Endothelial cell (in vitro differentiated cells): ENCODE data around the gene ADAMTSL1. TPM values are rescaled to one million over a fixed set of nuclear protein-coding genes. Genes with fewer than 3 reads are reported as not detected.

Experiments used
- DNase-seq: peaks from one replicate; pipeline ENCODE4 v3.0.0; 2021; ENCODE audit warnings: low spot score
- H3K27ac Mint-ChIP-seq: one replicate; pipeline ENCODE4 v1.8.0; 2021; ENCODE audit warnings: mixed read lengths, inconsistent platforms; ENCODE audit not compliant: unreplicated experiment
- H3K27me3 Mint-ChIP-seq: one replicate; pipeline ENCODE4 v1.8.0; 2021; ENCODE audit warnings: mild to moderate bottlenecking, moderate library complexity, mixed read lengths, inconsistent platforms; ENCODE audit not compliant: unreplicated experiment
- H3K36me3 Mint-ChIP-seq: one replicate; pipeline ENCODE4 v1.8.0; 2021; ENCODE audit warnings: mild to moderate bottlenecking, low read depth, mixed read lengths, inconsistent platforms; ENCODE audit not compliant: unreplicated experiment
- H3K4me1 Mint-ChIP-seq: one replicate; pipeline ENCODE4 v1.8.0; 2021; ENCODE audit warnings: mild to moderate bottlenecking, mixed read lengths, inconsistent platforms; ENCODE audit not compliant: unreplicated experiment
- H3K4me3 Mint-ChIP-seq: one replicate; pipeline ENCODE4 v1.8.0; 2021; ENCODE audit warnings: mild to moderate bottlenecking, mixed read lengths, inconsistent platforms; ENCODE audit not compliant: unreplicated experiment
- H3K9me3 Mint-ChIP-seq: one replicate; pipeline ENCODE4 v1.8.0; 2021; ENCODE audit warnings: mixed read lengths, inconsistent platforms; ENCODE audit not compliant: unreplicated experiment
- CTCF ChIP-seq: fragments of 200-600 bp; sonication (generic); IDR thresholded peaks from one replicate; pipeline ENCODE4 v1.5.0; 2021; ENCODE audit warnings: antibody characterized with exemption; ENCODE audit not compliant: unreplicated experiment
- total RNA-seq: library from RNA; stranded (reverse); fragmentation: NEBNext Ultra II Directional; extraction: Animal tissue kit (Norgen Biotek cat#: 25700); gene quantifications from one replicate; pipeline ENCODE4 v1.2.1, GENCODE V29; 2021; ENCODE audit not compliant: unreplicated experiment

Gene ADAMTSL1
- total RNA-seq, 1 donor from 2014 or later, result 18.2 TPM

DNA sequence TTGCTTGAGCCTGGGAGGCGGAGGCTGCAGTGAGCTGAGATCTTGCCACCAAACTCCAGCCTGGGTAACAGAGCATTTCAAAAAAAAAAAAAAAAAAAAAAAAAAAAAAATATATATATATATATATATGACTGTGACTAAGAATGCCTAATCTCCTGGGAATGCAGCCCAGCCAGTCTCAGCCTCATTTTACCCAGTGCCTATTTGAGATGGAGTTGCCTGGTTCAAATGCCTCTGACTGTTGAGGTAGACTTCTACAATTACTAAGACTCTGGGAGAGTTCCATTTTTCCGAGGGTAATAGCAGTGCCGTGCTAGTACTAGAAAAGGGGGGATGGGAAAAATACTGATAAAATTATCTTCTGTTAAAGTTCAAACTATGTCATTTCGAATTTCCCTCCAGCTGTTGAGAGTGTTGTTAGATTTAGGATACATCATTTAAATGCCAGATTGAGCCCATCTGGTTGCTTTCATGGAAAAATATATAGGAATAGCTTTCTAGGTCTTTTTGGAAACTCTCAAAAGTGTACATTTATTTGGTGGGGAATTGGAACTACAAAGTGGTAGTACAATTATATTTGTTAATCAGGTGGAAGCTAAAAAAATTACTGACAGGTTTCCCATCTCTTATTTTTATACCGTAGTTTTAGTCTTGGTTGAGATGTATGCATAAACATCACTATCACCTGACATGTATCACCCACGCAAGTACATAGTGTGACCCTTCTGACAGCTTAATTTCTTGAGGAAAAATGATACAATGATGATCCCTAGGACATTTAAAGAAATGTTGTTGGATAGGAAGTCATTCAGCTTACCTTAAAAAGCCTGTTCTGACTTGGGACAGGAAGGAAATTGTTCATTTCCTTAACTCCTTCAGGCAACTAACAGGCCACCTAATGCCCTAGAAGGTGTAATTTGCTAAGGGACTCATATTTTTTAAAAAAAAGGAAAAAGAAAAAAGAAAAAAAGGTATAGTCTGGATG is 214.9 kb downstream of the ADAMTSL1 start:
- Mint-ChIP-seq H3K9me3 (peaks cover 3% of the 10 kb centered on the region), H3K4me3 (no peak overlapping the region), H3K4me1 (peaks cover 8% of the 10 kb centered on the region), H3K27me3 (no peaks in the 10 kb centered on the region), H3K36me3 (peaks cover 4% of the 10 kb centered on the region), H3K27ac (no peak overlapping the region)
- DNase-seq, result no peak
- no peak for TF ChIP-seq CTCF

- H3K36me3 Mint-ChIP-seq, result peaks cover 11% of the 10 kb centered on the region
- no peak for TF ChIP-seq CTCF
- no peak for DNase-seq
- peaks cover 9% of the 10 kb centered on the region for H3K9me3 Mint-ChIP-seq
- H3K27me3 Mint-ChIP-seq, result no peaks in the 10 kb centered on the region
- H3K4me1 Mint-ChIP-seq, result peaks cover 8% of the 10 kb centered on the region
- no peak overlapping the region for H3K4me3 Mint-ChIP-seq
- H3K27ac Mint-ChIP-seq, result no peak overlapping the region
Measured at GRCh38 chr9:18689921-18690320, 216.0 kb downstream of the ADAMTSL1 start.

DNA sequence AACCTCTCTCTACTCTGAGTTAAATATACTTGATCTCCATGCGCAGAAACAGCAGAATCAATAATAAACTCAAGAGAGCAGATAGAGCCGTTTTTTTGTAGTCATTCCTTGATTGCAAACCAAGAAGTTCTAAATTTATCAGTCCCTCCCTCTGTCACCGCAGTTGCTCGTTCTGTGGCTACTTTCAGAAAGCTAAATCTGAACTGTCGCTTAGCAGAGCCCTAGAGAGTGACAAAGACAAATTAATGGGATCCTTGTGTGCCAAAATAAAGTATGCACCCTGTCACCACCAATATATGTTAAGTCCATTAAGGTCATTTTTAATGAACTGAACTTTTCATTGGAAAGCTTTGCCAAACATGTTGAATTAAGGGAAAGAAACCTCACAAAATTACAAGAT is 218.3 kb downstream of the ADAMTSL1 start:
- Mint-ChIP-seq H3K36me3 (peaks cover 24% of the 10 kb centered on the region), H3K4me1 (peaks cover 8% of the 10 kb centered on the region), H3K4me3 (no peak overlapping the region), H3K27me3 (no peaks in the 10 kb centered on the region), H3K27ac (no peak overlapping the region), H3K9me3 (peaks cover 15% of the 10 kb centered on the region)
- no peak for TF ChIP-seq CTCF
- no peak for DNase-seq

GRCh38 chr9:18692962-18693361 is 219.0 kb downstream of the ADAMTSL1 start:
- Mint-ChIP-seq H3K4me3 (no peak overlapping the region), H3K4me1 (peaks cover 8% of the 10 kb centered on the region), H3K36me3 (peaks cover 24% of the 10 kb centered on the region), H3K27ac (no peak overlapping the region), H3K9me3 (peaks cover 15% of the 10 kb centered on the region), H3K27me3 (no peaks in the 10 kb centered on the region)
- DNase-seq, result no peak
- TF ChIP-seq CTCF, result no peak
